ENCODE results near the gene RAI2.

RAI2 gene

GRCh38 chrX:17809273-17809672, 51.8 kb downstream of the RAI2 start (continued):
- TF ChIP-seq REPIN1 (tag by site-specific recombination; IDR thresholded peaks at IDR 0.05; ENCODE audit: low read depth) (no peak), FEZF1 (tag by site-specific recombination; IDR thresholded peaks at IDR 0.05) (peak; percentile 77), ZNF366 (tag by site-specific recombination; conservative IDR thresholded peaks at IDR 0.05) (0 out of 2 replicates have a peak, but pooled peaks have one; percentile 19), BCL11B (tag by site-specific recombination; IDR thresholded peaks at IDR 0.05; ENCODE audit: low read depth) (no peak), HIC1 (tag by site-specific recombination; IDR thresholded peaks at IDR 0.05) (peak; percentile 66), ZNF394 (tag by site-specific recombination; IDR thresholded peaks at IDR 0.05; ENCODE audit: borderline replicate concordance) (no peak), PRDM2 (tag by site-specific recombination; IDR thresholded peaks at IDR 0.05; ENCODE audit: borderline replicate concordance) (no peak), ZFP69B (tag by site-specific recombination; IDR thresholded peaks at IDR 0.05) (no peak), ZNF10 (tag by site-specific recombination; IDR thresholded peaks at IDR 0.05) (no peak), ZNF280D (tag by site-specific recombination; IDR thresholded peaks at IDR 0.05) (no peak), YY2 (tag by site-specific recombination; IDR thresholded peaks at IDR 0.05) (no peak), KLF8 (tag by site-specific recombination; IDR thresholded peaks at IDR 0.05) (no peak), ZNF560 (tag by site-specific recombination; IDR thresholded peaks at IDR 0.05; ENCODE audit: borderline replicate concordance) (no peak), ZNF791 (tag by site-specific recombination; IDR thresholded peaks at IDR 0.05) (no peak), ZSCAN4 (tag by site-specific recombination; IDR thresholded peaks at IDR 0.05) (0 out of 2 replicates have a peak, but pooled peaks have one; percentile 45), HOXA7 (CRISPR knock-in tag; IDR thresholded peaks at IDR 0.05; ENCODE audit: borderline replicate concordance) (no peak), KLF10 (tag by site-specific recombination; IDR thresholded peaks at IDR 0.05) (no peak), ZNF266 (tag by site-specific recombination; IDR thresholded peaks at IDR 0.05; ENCODE audit: low read depth) (no peak), GLIS1 (tag by site-specific recombination; IDR thresholded peaks at IDR 0.05) (peak; percentile 35; the same call in 1 of the 2 replicates), ZIC2 (tag by site-specific recombination; IDR thresholded peaks at IDR 0.05) (peak; percentile 66), ZNF114 (tag by site-specific recombination; IDR thresholded peaks at IDR 0.05) (no peak), SALL2 (tag by site-specific recombination; IDR thresholded peaks at IDR 0.05; ENCODE audit: borderline replicate concordance) (no peak), ZNF473 (tag by site-specific recombination; IDR thresholded peaks at IDR 0.05) (no peak), ZNF18 (tag by site-specific recombination; IDR thresholded peaks at IDR 0.05) (peak; percentile 55; the same call in 1 of the 2 replicates)
- TF ChIP-seq, protein P1, sequence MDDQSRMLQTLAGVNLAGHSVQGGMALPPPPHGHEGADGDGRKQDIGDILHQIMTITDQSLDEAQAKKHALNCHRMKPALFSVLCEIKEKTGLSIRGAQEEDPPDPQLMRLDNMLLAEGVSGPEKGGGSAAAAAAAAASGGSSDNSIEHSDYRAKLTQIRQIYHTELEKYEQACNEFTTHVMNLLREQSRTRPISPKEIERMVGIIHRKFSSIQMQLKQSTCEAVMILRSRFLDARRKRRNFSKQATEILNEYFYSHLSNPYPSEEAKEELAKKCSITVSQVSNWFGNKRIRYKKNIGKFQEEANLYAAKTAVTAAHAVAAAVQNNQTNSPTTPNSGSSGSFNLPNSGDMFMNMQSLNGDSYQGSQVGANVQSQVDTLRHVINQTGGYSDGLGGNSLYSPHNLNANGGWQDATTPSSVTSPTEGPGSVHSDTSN (CRISPR knock-in tag; IDR thresholded peaks at IDR 0.05): no peak

Measured in HEK293 (cell line).